Lower lobe of right lung (tissue), 2 donors: ENCODE results near the gene XKR8. TPM values are rescaled to one million over a fixed set of nuclear protein-coding genes. Genes with fewer than 3 reads are reported as not detected.

Experiments
- ATAC-seq, 2 donors: fragments of 200-7000 bp; cut with Tn5 transposase; one replicate each; pipeline ENCODE4 v1.9.1; 2020 to 2022; ENCODE audit warnings: mild to moderate bottlenecking in 2 of 2, moderate library complexity in 2 of 2
- DNase-seq: peaks from one replicate; pipeline ENCODE4 v3.0.0-alpha.2; 2020
- H3K27ac ChIP-seq: fragments of 200-600 bp; one replicate; pipeline ENCODE4 v1.8.0; 2022
- H3K27me3 ChIP-seq: fragments of 200-600 bp; one replicate; pipeline ENCODE4 v1.8.0; 2022; ENCODE audit warnings: low read depth
- H3K36me3 ChIP-seq: fragments of 200-600 bp; one replicate; pipeline ENCODE4 v1.8.0; 2022; ENCODE audit warnings: mild to moderate bottlenecking
- H3K4me1 ChIP-seq: fragments of 200-600 bp; one replicate; pipeline ENCODE4 v1.8.0; 2022
- H3K4me3 ChIP-seq: fragments of 200-600 bp; one replicate; pipeline ENCODE4 v1.8.0; 2022; ENCODE audit warnings: mild to moderate bottlenecking
- H3K9me3 ChIP-seq: fragments of 200-600 bp; one replicate; pipeline ENCODE4 v1.8.0; 2022
- CTCF ChIP-seq: fragments of 200-600 bp; IDR thresholded peaks from one replicate; pipeline ENCODE4 v1.8.0; 2022; ENCODE audit warnings: antibody characterized with exemption, mild to moderate bottlenecking
- intact Hi-C: fragments of 100-400 bp; cut with DNase I; formaldehyde crosslinking; loops from one replicate; pipeline ENCODE4 v1.11.0; 2022
- total RNA-seq: library from RNA; stranded (reverse); fragmentation: NEBNext Ultra II Directional; extraction: Animal tissue kit (Norgen Biotek cat#: 25700); gene quantifications from one replicate; pipeline ENCODE4 v1.2.1, GENCODE V29; 2021
- donor health status: DM: no; HTN: yes; CAD: no; lungs with severe emphysema.

Gene XKR8
- total RNA-seq, 1 donor from 2014 or later, result 12.8 TPM

- intact Hi-C loops, result no loop called here
- TF ChIP-seq CTCF, result no peak
- Histone ChIP-seq H3K27me3 (peaks cover 9% of the 10 kb centered on the region), H3K27ac (no peak overlapping the region), H3K4me3 (no peak overlapping the region), H3K4me1 (peaks cover 9% of the 10 kb centered on the region), H3K9me3 (no peaks in the 10 kb centered on the region), H3K36me3 (no peaks in the 10 kb centered on the region)
- DNase-seq (no peak), ATAC-seq (no peak)
These were observed 28.6 kb upstream of the XKR8 start for GRCh38 chr1:27931184-27931583.

- TF ChIP-seq CTCF, result no peak
- intact Hi-C loops, result no loop called here
- H3K27ac ChIP-seq, result no peak overlapping the region
- no peaks in the 10 kb centered on the region for H3K36me3 ChIP-seq
- no peak for DNase-seq
- peaks cover 9% of the 10 kb centered on the region for H3K4me1 ChIP-seq
- peaks cover 9% of the 10 kb centered on the region for H3K27me3 ChIP-seq
- no peaks in the 10 kb centered on the region for H3K9me3 ChIP-seq
- ATAC-seq, result peak in 1 of 2 donors; percentile 13
- no peak overlapping the region for H3K4me3 ChIP-seq
These were observed 28.0 kb upstream of the XKR8 start for GRCh38 chr1:27931759-27932158.

- H3K27me3 ChIP-seq, result peaks cover 9% of the 10 kb centered on the region
- H3K27ac ChIP-seq, result peak within 1 kb of the TSS; percentile 75
- H3K4me1 ChIP-seq, result peaks cover 11% of the 10 kb centered on the region
- no peaks in the 10 kb centered on the region for H3K9me3 ChIP-seq
- peak; percentile 32 for TF ChIP-seq CTCF
- H3K4me3 ChIP-seq, result peak within 1 kb of the TSS; percentile 48
- DNase-seq, result peak; percentile 82
- H3K36me3 ChIP-seq, result no peaks in the 10 kb centered on the region
- intact Hi-C loops, result no loop called here
- ATAC-seq, result peak; percentile 96 to 98
These were observed 24.8 kb upstream of the XKR8 start, which contains the start of gene SMPDL3B for GRCh38 chr1:27934818-27935549. Gene SMPDL3B, plus strand, starts transcription at chr1:27935000. Its CDS starts 184 bp downstream, at chr1:27935184.

- DNase-seq (no peak), ATAC-seq (no peak)
- H3K27ac ChIP-seq, result no peak overlapping the region
- no peak for TF ChIP-seq CTCF
- intact Hi-C loops, result no loop called here
- H3K9me3 ChIP-seq, result no peaks in the 10 kb centered on the region
- peak overlapping the region; percentile 48 for H3K4me3 ChIP-seq
- H3K27me3 ChIP-seq, result peaks cover 9% of the 10 kb centered on the region
- H3K36me3 ChIP-seq, result no peaks in the 10 kb centered on the region
- peaks cover 18% of the 10 kb centered on the region for H3K4me1 ChIP-seq
These were observed 24.1 kb upstream of the XKR8 start for GRCh38 chr1:27935721-27936120.

GRCh38 chr1:27936370-27936769 is 23.4 kb upstream of the XKR8 start:
- no peak overlapping the region for H3K4me3 ChIP-seq
- no peak overlapping the region for H3K27ac ChIP-seq
- H3K36me3 ChIP-seq, result no peaks in the 10 kb centered on the region
- TF ChIP-seq CTCF, result no peak
- H3K27me3 ChIP-seq, result peaks cover 9% of the 10 kb centered on the region
- intact Hi-C loops, result no loop called here
- no peaks in the 10 kb centered on the region for H3K9me3 ChIP-seq
- peaks cover 24% of the 10 kb centered on the region for H3K4me1 ChIP-seq
- no peak for ATAC-seq
- DNase-seq, result no peak
